Nephron progenitor cell (in vitro differentiated cells): ENCODE data around the gene GABPB1.

Experiments
- DNase-seq: peaks from one replicate; pipeline ENCODE4 v3.0.0; 2021
- H3K27ac Mint-ChIP-seq: 2 replicates; pipeline ENCODE4 v1.8.0; 2021; ENCODE audit warnings: mild to moderate bottlenecking, moderate library complexity, mixed read lengths
- H3K27me3 Mint-ChIP-seq: 2 replicates; pipeline ENCODE4 v1.8.0; 2021; ENCODE audit warnings: mild to moderate bottlenecking, low read depth, mixed read lengths; ENCODE audit not compliant: poor library complexity
- H3K36me3 Mint-ChIP-seq: 2 replicates; pipeline ENCODE4 v1.8.0; 2021; ENCODE audit warnings: low read depth, mixed read lengths
- H3K4me1 Mint-ChIP-seq: 2 replicates; pipeline ENCODE4 v1.8.0; 2021; ENCODE audit warnings: mixed read lengths
- H3K4me3 Mint-ChIP-seq: 2 replicates; pipeline ENCODE4 v1.8.0; 2021; ENCODE audit warnings: mild to moderate bottlenecking, moderate library complexity, mixed read lengths
- H3K9me3 Mint-ChIP-seq: 2 replicates; pipeline ENCODE4 v1.8.0; 2021; ENCODE audit warnings: mild to moderate bottlenecking, moderate library complexity, mixed read lengths
- TF ChIP-seq, protein P1 (sequence below): fragments of 200-600 bp; sonication (generic); IDR thresholded peaks from 2 replicates; pipeline ENCODE4 v1.5.0; 2021; ENCODE audit warnings: antibody characterized with exemption

Gene GABPB1

DNA sequence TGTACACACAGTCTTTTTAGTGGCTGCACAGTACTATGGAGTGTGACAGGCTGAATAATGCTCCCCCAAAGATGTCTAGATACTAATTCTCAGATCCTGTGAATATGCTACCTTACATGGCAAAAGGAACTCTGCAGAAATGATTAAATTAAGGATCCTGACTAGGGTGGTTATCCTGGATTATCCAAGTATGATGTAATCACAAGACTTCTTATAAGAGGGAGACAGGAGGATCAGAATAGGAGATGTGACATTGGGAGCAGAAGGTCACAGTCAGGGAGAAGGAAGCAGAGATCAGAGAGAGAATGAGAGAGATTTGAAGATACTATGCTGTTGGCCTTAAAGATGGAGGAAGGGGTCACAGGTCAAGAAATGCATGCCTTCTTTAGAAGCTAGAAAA is 34.5 kb downstream of the GABPB1 start:
- peaks cover 19% of the 10 kb centered on the region for H3K36me3 Mint-ChIP-seq
- no peaks in the 10 kb centered on the region for H3K9me3 Mint-ChIP-seq
- H3K4me1 Mint-ChIP-seq: peaks cover 6% of the 10 kb centered on the region
- no peak for DNase-seq
- H3K27ac Mint-ChIP-seq: no peak overlapping the region
- H3K4me3 Mint-ChIP-seq: no peak overlapping the region
- H3K27me3 Mint-ChIP-seq: peaks cover 3% of the 10 kb centered on the region
- TF ChIP-seq, protein P1, sequence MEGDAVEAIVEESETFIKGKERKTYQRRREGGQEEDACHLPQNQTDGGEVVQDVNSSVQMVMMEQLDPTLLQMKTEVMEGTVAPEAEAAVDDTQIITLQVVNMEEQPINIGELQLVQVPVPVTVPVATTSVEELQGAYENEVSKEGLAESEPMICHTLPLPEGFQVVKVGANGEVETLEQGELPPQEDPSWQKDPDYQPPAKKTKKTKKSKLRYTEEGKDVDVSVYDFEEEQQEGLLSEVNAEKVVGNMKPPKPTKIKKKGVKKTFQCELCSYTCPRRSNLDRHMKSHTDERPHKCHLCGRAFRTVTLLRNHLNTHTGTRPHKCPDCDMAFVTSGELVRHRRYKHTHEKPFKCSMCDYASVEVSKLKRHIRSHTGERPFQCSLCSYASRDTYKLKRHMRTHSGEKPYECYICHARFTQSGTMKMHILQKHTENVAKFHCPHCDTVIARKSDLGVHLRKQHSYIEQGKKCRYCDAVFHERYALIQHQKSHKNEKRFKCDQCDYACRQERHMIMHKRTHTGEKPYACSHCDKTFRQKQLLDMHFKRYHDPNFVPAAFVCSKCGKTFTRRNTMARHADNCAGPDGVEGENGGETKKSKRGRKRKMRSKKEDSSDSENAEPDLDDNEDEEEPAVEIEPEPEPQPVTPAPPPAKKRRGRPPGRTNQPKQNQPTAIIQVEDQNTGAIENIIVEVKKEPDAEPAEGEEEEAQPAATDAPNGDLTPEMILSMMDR: no peak

DNA sequence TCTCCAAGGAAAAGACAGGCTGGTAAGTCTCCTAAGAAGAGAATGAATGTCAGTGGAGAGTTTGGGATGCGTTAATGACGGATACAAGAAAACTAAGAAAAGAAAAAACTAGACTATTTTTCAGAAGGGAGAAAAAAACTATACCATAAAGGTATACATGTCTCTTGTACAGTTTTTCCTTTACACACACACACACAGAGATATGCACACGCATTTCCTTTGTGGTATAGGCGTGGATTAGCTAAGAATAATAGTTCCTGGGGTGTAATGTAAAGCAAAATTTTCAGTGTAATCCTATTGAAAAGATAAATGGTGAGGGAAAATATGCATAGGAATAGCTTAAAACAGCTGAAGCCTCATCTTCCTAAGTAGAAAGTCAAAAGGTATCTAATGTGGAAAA is 36.3 kb downstream of the GABPB1 start:
- H3K4me3 Mint-ChIP-seq: no peak overlapping the region

GRCh38 chr15:50315814-50316630 is 39.0 kb downstream of the GABPB1 start:
- TF ChIP-seq, protein P1: peak; percentile 75
- no peak overlapping the region for H3K27ac Mint-ChIP-seq
- H3K4me3 Mint-ChIP-seq: no peak overlapping the region
- no peak for DNase-seq
- peaks cover 3% of the 10 kb centered on the region for H3K27me3 Mint-ChIP-seq
- peaks cover 7% of the 10 kb centered on the region for H3K36me3 Mint-ChIP-seq
- no peaks in the 10 kb centered on the region for H3K4me1 Mint-ChIP-seq
- no peaks in the 10 kb centered on the region for H3K9me3 Mint-ChIP-seq

More for the DNA sequence above, 36.3 kb downstream of the GABPB1 start:
- Mint-ChIP-seq H3K27me3 (peaks cover 3% of the 10 kb centered on the region), H3K36me3 (peaks cover 11% of the 10 kb centered on the region), H3K4me1 (no peaks in the 10 kb centered on the region), H3K27ac (peak overlapping the region; percentile 58), H3K9me3 (no peaks in the 10 kb centered on the region)
- no peak for DNase-seq
- TF ChIP-seq, protein P1: no peak

GRCh38 chr15:50312636-50313035 is 42.4 kb downstream of the GABPB1 start:
- H3K4me1 Mint-ChIP-seq: no peaks in the 10 kb centered on the region
- H3K9me3 Mint-ChIP-seq: peaks cover 20% of the 10 kb centered on the region
- TF ChIP-seq, protein P1: no peak
- H3K36me3 Mint-ChIP-seq: peaks cover 23% of the 10 kb centered on the region
- no peak overlapping the region for H3K4me3 Mint-ChIP-seq
- H3K27me3 Mint-ChIP-seq: peaks cover 1% of the 10 kb centered on the region
- no peak for DNase-seq
- no peak overlapping the region for H3K27ac Mint-ChIP-seq

DNA sequence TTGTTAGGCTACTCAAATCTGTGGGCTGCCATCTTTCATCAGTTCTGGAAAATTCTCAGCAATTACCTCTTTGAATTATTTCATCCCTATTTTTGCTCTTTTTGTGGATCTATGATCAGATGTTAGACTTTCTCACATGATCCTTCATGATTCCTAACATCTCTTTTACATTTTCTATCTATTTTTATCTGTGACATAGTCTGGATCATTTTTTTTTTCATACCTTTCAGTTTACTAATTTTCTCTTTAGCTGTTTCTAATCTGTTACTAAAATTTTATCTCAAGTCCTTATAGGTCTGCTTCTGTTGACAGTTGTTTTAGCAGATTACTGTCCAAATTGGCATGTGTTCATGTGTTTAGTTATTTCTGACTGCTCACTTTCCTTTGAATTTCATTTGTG is 47.2 kb downstream of the GABPB1 start:
- no peaks in the 10 kb centered on the region for H3K4me1 Mint-ChIP-seq
- H3K4me3 Mint-ChIP-seq: no peak overlapping the region
- DNase-seq: no peak
- peaks cover 65% of the 10 kb centered on the region for H3K36me3 Mint-ChIP-seq
- H3K9me3 Mint-ChIP-seq: peaks cover 30% of the 10 kb centered on the region
- TF ChIP-seq, protein P1: no peak
- no peak overlapping the region for H3K27ac Mint-ChIP-seq
- peaks cover 3% of the 10 kb centered on the region for H3K27me3 Mint-ChIP-seq

DNA sequence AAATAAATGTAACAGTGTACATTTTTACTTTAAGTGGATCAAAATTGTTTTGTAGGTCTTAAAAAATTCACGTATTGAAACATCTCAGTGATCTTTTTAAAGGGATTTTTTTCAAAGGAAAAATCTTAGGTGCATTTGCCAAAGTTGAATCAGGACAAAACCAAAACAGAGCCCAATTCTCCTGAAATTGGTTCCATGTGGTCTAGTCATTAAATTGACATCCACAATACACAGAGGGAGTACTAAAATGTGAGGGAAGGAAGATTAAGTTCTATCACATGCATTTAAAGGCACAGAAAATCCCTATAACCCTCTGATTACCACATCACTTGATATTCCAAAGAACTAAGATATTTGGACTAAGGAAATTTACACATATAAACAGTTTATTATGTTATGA is 50.2 kb downstream of the GABPB1 start:
- Mint-ChIP-seq H3K4me3 (no peak overlapping the region), H3K4me1 (no peaks in the 10 kb centered on the region), H3K27me3 (peaks cover 3% of the 10 kb centered on the region), H3K27ac (no peak overlapping the region), H3K36me3 (peaks cover 89% of the 10 kb centered on the region), H3K9me3 (peaks cover 30% of the 10 kb centered on the region)
- DNase-seq: no peak
- TF ChIP-seq, protein P1: no peak
